ENCODE data around the gene ERGIC3.
A peak's percentile ranks its signal among the peaks of the same experiment; 100 is the strongest.

ERGIC3 gene

DNA sequence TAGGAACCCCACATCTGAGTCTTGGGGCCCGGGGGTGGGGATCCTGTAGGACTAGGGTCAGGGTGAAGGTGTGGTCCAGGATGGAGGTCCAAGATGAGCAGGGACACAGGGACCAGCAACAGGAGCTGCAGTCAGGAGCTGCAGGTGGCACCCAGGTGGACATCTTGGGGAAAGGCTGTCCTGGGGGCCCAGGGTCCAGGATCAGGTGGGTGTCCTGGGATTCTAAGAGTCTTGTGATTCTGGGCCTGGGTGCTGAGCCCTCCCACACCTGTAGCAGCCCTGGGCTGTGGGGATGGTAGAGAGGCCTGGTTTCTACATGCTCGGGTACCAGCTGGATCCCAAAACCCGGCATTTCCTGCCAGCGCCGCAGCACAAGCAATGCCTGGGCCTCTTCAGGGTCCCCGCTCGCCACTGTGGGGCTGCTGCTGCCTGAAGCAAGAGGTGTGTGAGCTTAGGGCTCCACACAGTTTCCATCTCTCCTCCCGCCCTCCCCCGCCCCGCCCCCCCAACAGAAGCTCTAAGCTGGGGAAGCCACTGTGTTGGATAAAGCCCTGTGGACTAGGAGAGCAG lies 20.7 kb downstream of the ERGIC3 start:
- DNase-seq: no peak

DNA sequence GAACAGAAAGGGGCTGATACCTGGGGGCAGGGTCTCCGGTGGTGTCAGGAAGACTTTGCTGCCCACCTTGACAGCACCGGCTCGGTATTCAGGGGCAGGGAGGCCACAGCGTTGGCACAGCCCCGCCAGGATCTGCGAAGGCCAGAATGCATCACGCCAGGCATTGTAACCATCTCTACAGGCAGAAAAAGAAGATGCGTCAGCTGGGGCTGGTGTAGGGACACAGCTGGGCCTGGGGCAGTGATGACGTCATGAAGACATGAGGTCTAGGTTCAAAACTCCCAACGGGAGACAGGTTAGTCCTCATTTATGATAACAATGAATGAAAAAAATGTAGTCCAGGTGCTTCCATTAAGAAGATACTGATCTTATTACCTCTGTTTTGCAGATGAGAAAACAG lies 22.0 kb downstream of the ERGIC3 start:
- no peak for DNase-seq

DNA sequence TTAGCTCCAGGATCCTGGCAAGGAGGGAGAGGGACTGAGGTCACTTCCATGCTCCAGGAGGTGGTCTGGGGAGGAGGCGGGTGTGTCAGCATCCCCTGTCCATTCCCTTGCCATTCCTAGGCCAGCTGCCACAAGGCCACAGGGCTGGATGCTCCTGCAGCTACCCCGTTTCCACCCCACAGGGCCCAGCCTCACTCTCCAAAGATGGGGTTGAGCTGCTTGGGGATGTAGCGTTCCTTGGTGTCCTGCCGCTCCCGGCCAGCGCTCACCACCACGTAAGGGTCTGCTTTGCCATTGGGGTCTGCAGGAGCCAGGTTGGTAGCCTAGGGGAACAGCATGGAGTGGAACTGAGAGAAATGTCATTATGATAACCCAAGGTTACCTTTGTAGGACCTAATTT lies 23.0 kb downstream of the ERGIC3 start:
- DNase-seq: no peak

DNA sequence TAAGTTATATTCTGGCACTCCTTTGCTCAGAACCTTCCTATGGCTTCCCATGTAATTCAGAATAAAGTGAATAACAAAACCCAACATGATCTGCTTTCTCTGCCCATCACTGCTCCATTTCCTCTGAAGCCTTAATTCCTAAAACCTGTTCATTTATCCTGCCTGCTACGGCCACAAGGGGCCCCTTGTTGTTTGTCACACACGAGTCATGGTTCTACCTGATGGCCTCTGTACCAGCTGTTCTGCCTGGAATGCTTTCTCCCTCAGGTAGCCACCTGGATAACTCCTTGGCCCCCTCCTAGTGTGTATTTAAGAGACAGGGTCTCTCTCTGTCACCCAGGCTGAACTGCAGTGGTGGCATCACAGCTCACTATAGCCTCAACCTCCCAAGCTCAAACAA lies 26.8 kb downstream of the ERGIC3 start:
- DNase-seq: peak in 1 of 2 experiments; percentile 31

DNA sequence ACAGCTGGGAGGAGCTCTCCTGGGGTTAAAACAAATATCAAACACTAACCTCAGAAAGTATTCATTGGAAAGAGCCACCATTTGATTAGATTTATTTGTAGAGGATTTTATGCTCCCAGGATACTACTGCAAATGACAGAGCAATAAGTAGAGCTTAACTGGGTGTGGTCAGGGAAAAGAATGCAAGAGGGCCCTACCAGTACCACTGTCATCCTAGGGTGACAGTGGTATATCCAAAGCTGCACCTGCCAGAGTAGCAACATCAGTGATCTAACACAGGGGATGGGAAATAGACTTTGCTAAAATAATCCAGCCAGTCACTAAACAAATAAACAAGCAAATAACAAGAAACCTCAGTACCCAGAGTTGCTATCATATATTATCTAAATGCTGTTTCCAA lies 29.7 kb downstream of the ERGIC3 start:
- no peak for DNase-seq

DNA sequence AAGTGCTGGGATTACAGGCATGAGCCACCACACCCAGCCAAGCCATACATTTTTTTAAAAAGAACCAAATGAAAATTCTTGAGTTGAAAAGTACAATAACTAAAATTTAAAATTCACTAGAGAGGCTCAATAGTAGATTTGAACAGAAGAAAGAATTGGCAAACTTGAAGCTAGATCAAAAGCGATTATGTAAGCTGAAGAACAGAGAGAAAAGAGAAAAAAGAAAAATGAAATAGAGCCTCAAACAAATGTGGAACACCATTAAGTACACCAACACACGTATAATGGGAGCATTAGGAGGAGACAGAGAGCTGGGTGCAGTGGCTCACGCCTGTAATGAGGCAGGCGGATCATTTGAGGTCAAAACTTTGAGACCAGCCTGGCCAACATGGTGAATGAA lies 31.0 kb downstream of the ERGIC3 start:
- DNase-seq: no peak

DNA sequence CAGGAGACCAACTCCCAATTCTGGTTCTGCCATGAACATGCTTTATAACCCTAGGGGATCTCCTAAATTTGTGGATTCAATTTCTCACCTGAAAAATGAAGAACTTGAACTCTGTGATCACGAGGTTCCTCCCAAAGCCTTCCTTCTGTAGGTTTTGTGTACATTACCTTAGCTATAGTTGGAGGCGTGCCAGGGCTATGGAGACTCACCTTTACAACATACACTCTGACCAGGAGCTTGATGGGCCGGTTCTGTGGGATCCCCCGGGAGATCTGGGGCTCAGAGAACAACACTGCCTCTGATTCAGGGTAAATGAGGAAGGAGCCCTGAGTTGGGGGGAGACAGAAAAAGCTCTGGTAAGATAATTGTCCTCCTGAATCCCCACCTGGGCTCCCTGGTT lies 34.1 kb downstream of the ERGIC3 start:
- no peak for DNase-seq

DNA sequence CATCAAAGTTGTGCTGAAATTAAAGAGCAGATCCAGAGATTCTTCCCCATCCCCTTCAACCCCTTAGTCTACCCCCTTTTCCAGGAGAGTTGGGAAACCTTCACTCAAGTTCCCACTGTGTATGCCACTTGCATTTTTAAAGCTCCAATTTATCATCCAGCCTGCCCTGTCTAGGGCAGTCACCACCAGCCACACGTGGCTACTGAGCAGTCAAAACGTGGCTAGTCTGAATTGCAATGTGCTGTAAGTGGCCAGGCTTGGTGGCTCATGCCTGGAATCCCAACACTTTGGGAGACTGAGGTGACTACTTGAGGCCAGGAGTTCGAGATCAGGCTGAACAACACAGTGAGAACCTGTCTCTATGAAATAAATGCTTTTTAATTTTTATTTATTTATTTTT lies 34.9 kb downstream of the ERGIC3 start:
- no peak for DNase-seq

DNA sequence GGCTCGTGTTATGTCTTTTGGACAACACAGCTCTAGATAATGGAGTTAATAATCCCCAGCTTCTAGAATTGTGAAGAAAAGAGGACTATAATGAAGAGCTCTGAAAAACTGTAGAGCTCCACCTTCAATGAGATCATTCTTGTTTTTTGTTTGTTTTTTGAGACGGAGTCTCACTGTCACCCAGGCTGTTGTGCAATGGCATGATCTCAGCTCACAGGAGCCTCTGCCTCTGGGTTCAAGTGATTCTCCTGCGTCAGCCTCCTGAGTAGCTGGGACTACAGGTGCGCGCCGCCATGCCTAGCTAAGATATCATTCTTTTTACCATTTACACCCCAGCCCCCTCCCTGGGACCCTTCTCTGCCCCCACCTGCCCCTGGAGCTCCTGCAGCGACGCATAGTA lies 36.6 kb downstream of the ERGIC3 start:
- DNase-seq: no peak

DNA sequence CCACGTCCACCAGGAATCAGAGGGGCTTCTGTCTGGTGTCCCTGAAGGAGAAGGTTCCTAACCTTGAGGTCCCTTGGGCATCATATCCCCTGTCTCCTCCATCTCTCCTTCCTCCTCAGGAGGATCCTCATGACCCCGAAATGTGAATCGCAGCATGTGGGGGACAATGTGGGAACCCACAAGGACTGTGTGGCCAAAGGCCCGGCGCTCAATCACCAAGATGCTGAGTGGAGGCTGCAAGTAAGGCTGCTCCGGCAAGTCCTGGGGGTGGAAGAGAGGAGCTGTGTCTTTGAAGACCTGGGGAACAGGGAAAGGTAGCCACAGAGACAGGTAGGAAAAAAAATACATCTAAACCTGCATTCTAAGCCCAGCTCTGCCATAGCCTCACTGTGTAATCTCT lies 37.3 kb downstream of the ERGIC3 start:
- no peak for DNase-seq

DNA sequence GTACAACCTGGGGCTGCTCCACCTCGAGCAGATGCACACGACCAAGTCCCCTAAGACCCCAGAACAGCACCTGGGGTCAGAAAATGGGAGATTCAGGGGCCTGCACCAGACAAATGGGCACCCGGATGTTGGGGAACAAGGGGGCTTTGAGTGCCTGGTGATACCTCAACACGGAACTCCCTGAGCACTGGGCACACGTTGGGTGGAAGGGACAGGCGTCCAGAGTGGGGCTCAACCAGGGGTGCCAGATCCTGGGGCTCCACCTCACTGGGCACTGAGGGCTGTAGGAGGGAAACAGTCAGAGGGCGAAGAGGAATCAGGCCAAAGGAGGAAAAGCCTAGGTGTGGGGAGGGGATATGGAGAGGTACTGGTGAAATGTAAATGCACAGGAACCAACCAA lies 40.3 kb downstream of the ERGIC3 start:
- no peak for DNase-seq

DNA sequence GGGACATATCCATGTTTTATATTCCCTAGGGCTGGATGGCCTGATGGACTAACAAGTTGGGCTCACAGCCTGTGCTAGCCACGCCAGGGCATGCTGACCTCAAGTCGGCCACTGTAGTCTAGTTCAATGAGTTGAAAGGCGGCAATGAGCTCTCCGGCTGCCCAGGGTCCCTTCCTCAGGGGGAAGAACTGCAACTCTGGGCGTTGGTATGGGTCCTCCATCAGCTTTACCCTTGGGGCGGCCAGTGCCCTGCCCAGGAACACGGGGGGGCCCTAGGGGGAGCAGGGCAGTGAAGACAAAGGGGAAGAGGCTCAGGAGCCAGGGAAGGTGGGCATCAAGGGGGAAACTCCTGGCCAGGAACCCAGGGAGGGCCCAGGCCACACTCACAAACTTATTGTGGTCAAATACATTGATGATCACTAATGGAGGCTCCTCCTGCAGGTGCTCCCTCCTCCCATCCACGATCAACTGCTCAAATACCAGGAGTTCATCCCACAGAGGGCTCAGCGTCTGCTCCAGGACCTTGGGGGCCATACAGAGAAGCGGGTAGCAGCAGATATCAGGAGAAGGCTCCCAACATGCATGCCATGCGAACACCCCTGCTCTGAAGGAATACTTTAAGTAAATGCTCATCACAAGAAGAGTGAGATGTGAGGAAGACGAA lies 41.0 kb downstream of the ERGIC3 start:
- no peak for DNase-seq

DNA sequence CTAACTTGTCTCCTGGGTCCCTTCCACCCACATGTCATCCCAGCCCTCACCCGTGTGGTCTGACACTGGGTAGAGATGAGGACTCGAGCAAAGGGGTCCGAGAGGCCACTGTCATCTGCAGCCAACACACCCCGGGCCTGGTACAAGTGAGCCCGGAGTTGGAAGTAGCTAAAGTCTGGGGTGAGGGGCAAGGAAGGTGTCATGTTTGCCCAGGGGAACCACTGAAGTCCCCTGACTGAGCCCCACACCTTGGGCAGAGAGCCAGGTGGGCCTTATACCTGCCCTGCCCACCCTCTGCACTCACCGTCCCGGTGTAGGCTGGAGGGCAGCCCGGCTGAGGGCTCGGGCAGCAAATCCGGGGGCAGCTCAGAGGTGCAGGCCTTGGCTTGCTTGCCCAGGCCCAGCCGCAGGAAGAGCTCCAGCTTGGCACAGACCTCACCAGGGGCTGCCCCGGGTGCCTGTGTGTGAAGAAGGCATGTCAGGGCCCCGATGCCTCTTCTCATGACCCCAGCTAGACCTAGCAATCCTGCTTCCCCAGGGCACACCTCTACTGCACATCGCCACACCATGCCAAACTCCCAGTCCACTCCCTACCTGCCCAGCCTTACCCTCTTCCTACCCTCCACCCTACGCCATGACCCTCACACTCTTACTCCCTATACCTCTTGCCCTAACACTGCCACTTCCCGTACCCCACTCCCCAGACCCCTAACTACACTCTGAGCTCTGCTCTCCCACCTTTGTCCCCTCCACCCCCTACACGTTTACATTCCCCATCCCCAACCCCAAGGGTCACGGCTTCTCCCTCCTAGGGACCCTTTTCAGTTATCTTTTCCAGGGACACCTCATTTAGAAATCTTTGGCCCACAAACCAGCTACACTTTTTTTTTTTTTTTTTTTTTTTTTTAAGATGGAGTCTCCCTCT lies 42.0 kb downstream of the ERGIC3 start:
- no peak for DNase-seq

DNA sequence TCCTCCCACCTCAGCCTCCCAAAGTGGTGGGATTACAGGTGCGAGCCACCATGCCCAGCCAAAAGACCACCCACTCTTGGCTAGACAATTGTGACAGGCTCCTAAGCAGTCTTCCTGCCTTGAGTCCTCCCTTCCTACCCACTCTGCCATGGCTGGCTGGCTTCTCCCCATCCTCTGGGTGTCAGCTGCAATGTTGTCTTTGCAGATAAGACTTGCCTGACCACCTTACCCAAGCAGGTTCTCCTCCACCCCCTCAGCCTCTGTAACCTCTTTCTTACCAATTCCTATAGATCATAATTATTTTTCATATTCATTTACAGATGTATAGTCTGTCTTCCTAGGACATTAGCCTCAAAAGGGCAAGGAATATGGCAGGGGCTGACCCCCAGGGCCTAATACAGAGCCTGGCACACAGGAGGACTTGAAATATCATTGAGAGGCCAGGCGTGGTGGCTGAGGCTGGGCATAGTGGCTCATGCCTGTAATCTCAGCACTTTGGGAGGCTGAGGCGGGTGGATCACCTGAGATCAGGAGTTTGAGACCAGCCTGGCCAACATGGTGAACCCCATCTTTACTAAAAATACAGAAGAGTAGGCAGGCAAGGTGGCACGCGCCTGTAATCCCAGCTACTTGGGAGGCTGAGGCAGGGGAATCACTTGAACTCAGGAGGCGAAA lies 45.0 kb downstream of the ERGIC3 start:
- DNase-seq: no peak

DNA sequence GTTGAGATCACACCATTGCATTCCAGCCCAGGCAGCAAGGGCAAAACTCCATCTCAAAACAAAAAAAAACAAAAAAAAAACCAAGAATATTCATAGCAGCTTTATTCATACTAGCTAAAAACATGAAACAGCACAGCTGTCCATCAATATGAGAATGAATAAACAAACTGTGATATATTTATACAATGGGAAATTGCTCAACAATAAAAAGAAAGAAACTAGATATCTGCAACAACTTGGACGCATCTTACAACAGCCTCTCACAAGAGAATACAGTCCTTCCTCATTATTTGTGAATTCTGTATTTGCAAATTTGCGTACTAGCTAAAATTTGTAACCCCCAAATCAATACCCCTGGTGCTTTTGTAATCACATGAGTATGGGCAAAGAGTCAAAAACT lies 45.6 kb downstream of the ERGIC3 start:
- DNase-seq: no peak

DNA sequence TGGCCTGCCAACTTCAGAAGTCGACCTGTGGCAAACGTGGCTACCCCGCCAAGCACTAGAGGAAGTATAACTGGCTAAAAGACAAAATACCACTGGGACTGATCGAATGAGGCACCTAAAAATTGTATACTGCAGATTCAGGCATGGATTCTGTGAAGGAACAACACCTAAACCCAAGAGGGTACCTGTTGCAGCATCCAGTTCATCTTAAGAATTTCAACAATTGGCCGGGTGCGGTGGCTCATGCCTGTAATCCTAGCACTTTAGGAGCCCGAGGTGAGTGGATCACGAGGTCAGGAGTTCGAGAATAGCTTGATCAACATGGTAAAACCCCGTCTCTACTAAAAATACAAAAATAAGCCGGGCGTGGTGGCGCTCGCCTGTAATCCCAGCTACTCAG lies 46.5 kb downstream of the ERGIC3 start:
- DNase-seq: no peak

DNA sequence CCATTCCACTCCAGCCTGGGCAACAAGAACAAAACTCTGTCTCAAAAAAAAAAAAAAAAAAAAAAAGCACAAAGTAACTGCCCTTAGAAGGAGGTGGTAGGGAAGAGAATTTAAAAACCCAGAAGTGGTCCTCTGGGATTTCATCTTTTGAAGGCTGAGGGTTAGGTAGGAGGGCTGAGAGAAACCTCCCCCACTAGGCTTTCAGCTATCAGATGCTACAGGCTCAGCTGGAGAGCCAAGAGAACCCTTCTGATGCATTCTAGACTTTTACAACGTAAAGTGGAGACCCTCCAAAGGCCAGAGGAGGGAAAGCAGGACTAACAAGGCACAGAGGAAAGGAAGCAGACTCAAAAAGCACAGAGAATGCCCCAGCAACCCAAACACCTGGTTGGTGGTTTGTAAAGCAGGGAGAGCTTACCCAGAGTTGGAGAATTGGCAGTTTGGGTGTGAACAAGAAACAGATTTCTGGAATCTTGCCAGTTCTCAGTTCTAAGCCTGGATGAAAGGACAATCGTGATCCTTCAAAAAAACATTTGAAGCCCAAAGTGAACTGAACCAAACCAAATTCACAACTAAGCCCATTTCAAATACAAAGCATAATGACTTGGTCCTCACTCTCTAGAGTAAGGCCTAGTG lies 50.6 kb downstream of the ERGIC3 start:
- no peak for DNase-seq

DNA sequence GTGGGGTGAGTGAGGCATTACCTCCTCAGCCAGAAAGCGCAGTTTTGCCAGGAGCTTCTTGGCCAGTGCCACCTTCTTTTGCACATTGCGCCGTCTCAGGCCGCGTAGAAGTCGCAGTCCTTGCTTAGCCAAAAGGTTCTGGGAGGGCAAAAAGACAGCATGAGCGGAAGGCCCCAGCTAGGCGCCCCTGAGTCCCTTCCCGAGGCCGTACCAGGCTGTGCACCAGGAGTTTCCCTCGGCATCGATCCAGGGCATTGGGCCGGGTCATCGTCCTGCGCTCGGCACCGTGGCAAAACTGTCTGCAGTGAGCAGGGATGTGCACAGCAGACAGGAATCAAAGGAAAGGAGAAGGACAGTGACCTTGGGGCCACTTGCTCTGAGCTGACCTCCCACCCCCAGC lies 53.6 kb downstream of the ERGIC3 start:
- DNase-seq: no peak

DNA sequence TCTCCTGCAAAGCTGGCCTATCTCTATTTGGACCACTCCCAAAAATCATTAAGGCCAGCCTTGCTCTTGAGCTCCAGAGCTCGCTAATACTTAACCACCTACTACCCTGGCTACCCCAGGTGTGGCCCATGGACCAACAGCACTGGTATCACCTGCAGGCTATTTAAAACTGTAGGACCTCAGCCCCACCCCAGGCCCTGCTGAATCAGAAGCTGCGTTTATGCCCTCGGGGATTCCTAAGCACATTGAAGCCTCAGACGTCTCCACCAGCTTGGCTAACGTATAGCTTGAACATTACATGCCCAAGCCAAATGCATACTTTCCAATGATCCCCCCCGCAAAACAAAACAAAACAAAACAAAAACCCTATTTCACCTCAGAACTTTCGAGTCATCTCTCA lies 54.0 kb downstream of the ERGIC3 start:
- no peak for DNase-seq

DNA sequence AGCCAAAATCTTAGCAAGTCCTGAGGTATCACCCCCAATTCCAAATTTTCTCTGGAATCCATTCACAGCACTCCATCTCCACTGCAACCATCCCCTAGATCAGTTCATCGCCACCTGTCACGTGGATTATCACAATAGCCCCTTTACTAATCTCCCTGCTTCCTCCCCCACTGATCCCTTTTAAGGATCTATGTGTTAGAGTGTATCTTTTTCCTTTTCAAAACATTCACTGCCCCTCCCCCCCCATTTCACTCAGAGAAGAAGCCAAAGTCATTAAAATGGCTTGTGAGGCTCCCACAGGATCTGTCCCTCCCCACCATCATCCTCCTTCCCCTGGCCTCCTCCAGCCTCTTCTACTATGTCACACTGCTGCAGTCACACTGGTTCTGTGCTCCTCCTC lies 55.3 kb downstream of the ERGIC3 start:
- no peak for DNase-seq

DNA sequence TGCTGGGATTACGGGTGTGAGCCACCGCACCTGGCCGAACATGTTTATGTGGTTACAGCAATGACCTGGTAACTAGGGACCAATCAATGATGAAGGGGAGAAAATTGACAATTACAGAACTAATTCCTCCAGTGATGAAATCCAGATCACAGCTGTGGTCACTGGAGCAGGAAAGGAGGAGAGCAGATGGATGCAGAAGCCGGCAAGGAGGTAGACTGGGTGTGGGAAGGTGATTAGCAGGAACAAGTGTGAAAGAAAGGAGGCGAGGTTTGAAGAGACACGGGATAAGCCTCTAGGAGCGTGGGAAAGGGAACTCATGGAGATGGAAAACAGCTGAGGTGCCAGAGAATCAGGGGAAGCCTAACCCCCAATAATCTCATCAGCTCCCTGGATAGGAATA lies 56.6 kb downstream of the ERGIC3 start:
- DNase-seq: no peak

DNA sequence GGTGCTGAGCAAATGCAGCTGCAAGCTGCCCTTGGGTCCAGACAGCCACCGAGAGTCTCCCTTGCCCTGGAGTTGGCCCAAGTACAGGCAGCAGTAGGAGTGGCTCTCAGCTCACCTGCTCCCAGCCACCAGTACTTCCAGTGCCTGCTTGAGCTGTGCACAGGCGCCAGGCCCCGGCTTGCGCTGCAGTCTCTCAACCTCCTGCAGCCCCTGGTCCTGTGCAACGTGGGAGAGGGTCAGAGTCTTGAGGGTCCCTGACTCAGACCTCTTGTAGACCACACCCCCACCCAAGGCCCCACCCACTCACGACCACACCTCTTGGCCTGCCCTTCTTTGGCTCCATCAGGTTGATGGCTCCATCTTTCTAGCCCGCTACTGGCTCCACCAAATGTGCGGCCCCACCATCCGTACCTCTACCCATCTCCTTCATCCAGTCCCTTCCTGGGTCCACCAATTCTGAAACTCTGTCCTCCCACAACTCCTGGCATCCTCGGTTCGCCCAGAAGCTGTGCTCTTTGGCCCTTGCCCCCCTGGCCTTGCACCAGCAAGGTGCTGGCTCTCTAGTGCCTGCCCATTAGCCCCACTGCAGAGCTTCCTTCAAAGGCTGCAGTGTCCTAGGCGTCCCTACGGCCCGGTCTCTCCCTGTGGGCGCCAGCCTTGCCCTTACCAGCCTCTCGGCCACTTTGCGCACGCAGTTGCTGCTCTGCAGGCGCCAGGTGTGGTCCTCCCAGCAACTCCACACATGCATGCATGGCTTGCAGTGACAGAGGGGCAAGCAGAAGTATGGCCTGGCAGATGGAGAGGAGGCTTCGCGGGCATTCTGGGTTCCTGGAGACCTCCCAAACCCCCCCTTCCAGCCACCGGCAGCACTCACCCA lies 57.3 kb downstream of the ERGIC3 start:
- no peak for DNase-seq
